Measurements from ENCODE around the gene WDR86. TPM values are rescaled to one million over a fixed set of nuclear protein-coding genes. Genes with fewer than 3 reads are reported as not detected.

Gene WDR86
- total RNA-seq, 1 experiment from 2014 or later, result 24.4 TPM

DNA sequence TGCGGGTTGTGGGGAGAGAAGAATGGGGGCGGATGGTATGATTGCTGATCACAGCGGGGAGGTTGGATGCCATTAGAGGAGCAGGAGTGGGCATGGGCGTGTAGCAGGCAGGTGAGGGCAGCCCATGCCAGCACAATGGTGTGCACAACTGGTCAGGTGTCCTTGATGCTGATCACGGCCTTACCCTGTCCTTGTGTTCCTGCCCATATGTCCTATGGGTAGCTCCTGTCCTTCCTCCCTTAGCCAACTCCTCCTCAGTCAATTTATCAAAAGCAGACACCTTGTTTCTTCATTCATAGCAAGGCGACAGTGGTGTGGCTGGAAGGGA is 30.7 kb downstream of the WDR86 start (continued):
- TF ChIP-seq, protein P1, sequence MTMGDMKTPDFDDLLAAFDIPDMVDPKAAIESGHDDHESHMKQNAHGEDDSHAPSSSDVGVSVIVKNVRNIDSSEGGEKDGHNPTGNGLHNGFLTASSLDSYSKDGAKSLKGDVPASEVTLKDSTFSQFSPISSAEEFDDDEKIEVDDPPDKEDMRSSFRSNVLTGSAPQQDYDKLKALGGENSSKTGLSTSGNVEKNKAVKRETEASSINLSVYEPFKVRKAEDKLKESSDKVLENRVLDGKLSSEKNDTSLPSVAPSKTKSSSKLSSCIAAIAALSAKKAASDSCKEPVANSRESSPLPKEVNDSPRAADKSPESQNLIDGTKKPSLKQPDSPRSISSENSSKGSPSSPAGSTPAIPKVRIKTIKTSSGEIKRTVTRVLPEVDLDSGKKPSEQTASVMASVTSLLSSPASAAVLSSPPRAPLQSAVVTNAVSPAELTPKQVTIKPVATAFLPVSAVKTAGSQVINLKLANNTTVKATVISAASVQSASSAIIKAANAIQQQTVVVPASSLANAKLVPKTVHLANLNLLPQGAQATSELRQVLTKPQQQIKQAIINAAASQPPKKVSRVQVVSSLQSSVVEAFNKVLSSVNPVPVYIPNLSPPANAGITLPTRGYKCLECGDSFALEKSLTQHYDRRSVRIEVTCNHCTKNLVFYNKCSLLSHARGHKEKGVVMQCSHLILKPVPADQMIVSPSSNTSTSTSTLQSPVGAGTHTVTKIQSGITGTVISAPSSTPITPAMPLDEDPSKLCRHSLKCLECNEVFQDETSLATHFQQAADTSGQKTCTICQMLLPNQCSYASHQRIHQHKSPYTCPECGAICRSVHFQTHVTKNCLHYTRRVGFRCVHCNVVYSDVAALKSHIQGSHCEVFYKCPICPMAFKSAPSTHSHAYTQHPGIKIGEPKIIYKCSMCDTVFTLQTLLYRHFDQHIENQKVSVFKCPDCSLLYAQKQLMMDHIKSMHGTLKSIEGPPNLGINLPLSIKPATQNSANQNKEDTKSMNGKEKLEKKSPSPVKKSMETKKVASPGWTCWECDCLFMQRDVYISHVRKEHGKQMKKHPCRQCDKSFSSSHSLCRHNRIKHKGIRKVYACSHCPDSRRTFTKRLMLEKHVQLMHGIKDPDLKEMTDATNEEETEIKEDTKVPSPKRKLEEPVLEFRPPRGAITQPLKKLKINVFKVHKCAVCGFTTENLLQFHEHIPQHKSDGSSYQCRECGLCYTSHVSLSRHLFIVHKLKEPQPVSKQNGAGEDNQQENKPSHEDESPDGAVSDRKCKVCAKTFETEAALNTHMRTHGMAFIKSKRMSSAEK (CRISPR knock-in tag; IDR thresholded peaks at IDR 0.05; ENCODE audit: borderline replicate concordance), result no peak
- TF ChIP-seq, protein P2, sequence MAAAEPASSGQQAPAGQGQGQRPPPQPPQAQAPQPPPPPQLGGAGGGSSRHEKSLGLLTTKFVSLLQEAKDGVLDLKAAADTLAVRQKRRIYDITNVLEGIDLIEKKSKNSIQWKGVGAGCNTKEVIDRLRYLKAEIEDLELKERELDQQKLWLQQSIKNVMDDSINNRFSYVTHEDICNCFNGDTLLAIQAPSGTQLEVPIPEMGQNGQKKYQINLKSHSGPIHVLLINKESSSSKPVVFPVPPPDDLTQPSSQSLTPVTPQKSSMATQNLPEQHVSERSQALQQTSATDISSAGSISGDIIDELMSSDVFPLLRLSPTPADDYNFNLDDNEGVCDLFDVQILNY (CRISPR knock-in tag; IDR thresholded peaks at IDR 0.05), result no peak
- TF ChIP-seq SP1 (CRISPR knock-in tag; conservative IDR thresholded peaks at IDR 0.05), result no peak
- TF ChIP-seq, protein P3, sequence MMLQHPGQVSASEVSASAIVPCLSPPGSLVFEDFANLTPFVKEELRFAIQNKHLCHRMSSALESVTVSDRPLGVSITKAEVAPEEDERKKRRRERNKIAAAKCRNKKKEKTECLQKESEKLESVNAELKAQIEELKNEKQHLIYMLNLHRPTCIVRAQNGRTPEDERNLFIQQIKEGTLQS (CRISPR knock-in tag; conservative IDR thresholded peaks at IDR 0.05), result no peak
- TF ChIP-seq NR2C2 (CRISPR knock-in tag; IDR thresholded peaks at IDR 0.05), result no peak

DNA sequence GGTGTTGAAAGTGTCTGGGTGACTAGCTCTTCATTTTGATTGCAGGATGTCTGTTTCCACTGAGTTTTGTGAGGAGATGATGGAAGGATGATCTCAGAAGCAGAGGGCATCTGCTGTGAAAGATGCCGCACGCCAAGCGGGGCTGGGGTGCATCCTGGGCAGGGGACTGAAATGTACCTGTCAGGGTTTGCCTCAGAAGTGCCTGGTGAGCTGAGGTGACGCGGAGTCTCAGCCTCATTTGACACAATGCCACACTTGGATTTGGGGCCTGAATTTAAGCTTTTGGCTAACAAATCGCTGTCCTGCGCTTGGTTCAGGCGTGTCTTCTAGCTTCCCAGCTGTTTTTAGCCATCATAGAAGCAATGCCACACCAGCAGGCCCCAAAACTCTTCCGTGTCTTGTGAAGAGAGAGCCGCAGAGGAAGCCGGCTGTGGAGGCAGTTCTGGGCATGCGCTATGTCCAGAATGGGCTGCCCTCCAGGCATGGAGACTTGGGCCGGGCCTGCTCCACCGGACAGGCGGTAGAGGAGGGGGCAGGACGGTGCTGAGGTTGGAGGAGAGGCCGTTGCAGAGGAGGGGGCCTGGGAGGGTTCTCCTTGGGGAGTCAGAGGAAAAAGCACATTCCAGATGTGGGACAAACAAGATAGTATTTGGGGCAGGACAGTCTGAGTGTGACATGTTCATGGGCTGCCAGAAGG is 31.2 kb downstream of the WDR86 start:
- Mint-ChIP-seq H3K4me1 (peaks cover 12% of the 10 kb centered on the region), H3K9me3 (no peaks in the 10 kb centered on the region), H3K36me3 (peaks cover 21% of the 10 kb centered on the region), H3K4me3 (no peak overlapping the region), H3K27ac (no peak overlapping the region; the same call in 1 of the 2 replicates), H3K27me3 (ENCODE audit: low read depth) (peaks cover 17% of the 10 kb centered on the region)
- DNase-seq (ENCODE audit: low spot score), result no peak
- ChIA-PET POLR2A (no interaction called here), CTCF (no interaction called here)
- TF ChIP-seq, protein P4, sequence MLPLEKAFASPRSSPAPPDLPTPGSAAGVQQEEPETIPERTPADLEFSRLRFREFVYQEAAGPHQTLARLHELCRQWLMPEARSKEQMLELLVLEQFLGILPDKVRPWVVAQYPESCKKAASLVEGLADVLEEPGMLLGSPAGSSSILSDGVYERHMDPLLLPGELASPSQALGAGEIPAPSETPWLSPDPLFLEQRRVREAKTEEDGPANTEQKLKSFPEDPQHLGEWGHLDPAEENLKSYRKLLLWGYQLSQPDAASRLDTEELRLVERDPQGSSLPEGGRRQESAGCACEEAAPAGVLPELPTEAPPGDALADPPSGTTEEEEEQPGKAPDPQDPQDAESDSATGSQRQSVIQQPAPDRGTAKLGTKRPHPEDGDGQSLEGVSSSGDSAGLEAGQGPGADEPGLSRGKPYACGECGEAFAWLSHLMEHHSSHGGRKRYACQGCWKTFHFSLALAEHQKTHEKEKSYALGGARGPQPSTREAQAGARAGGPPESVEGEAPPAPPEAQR (CRISPR knock-in tag; IDR thresholded peaks at IDR 0.05), result no peak
- no peak for ATAC-seq

DNA sequence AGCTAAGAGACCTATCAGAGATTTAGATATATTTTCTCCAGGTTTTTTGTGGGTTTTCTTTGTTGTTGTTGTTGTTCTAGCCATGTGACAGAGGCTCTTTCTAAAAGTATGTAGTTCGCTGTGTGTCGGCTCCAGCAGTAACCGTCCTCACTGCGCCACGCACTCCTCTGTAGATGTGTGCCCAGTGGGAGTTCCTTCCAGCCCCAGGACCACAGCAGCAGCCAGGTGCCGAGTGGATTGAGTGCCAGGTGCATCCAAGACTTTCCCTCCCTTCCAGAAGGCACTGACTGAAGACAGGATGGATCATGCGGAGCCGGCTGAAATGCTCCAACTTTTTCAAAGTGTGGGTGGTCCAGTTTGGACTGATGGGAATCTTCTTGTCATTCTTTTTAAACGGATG is 31.8 kb downstream of the WDR86 start:
- ChIA-PET CTCF (no interaction called here), POLR2A (no interaction called here)
- TF ChIP-seq, protein P5, sequence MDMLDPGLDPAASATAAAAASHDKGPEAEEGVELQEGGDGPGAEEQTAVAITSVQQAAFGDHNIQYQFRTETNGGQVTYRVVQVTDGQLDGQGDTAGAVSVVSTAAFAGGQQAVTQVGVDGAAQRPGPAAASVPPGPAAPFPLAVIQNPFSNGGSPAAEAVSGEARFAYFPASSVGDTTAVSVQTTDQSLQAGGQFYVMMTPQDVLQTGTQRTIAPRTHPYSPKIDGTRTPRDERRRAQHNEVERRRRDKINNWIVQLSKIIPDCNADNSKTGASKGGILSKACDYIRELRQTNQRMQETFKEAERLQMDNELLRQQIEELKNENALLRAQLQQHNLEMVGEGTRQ (CRISPR knock-in tag; IDR thresholded peaks at IDR 0.05), result no peak
- H3K9me3 Mint-ChIP-seq, result no peaks in the 10 kb centered on the region
- ATAC-seq (no peak), DNase-seq (ENCODE audit: low spot score) (no peak)
- H3K4me1 Mint-ChIP-seq, result peaks cover 15% of the 10 kb centered on the region
- H3K27ac Mint-ChIP-seq, result peak overlapping the region; percentile 51; the same call in 1 of the 2 replicates
- H3K36me3 Mint-ChIP-seq, result peaks cover 21% of the 10 kb centered on the region
- H3K4me3 Mint-ChIP-seq, result no peak overlapping the region
- peaks cover 12% of the 10 kb centered on the region for H3K27me3 Mint-ChIP-seq (ENCODE audit: low read depth)

DNA sequence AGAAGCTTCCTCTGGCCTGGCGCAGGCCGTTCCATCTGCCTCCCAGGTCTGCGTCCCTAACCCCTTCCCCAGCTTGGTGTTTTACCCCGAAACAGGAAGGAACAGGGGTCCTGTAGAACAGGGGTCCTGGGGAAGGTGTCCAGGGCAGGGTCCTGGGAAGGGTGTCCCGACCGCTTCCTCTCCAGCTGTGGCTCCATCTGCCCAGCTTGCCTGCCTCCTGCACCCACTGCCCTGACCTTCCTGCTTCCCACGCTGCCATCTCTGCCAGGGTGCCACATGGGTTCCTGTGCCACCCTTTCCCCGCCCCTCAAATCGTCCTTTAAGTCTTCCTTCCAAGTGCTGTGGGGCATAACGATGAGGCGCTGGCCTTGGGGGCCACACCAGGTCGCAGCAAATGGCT is 32.4 kb downstream of the WDR86 start:
- H3K4me3 Mint-ChIP-seq, result no peak overlapping the region
- peaks cover 19% of the 10 kb centered on the region for H3K4me1 Mint-ChIP-seq
- peaks cover 6% of the 10 kb centered on the region for H3K27me3 Mint-ChIP-seq (ENCODE audit: low read depth)
- TF ChIP-seq, protein P6, sequence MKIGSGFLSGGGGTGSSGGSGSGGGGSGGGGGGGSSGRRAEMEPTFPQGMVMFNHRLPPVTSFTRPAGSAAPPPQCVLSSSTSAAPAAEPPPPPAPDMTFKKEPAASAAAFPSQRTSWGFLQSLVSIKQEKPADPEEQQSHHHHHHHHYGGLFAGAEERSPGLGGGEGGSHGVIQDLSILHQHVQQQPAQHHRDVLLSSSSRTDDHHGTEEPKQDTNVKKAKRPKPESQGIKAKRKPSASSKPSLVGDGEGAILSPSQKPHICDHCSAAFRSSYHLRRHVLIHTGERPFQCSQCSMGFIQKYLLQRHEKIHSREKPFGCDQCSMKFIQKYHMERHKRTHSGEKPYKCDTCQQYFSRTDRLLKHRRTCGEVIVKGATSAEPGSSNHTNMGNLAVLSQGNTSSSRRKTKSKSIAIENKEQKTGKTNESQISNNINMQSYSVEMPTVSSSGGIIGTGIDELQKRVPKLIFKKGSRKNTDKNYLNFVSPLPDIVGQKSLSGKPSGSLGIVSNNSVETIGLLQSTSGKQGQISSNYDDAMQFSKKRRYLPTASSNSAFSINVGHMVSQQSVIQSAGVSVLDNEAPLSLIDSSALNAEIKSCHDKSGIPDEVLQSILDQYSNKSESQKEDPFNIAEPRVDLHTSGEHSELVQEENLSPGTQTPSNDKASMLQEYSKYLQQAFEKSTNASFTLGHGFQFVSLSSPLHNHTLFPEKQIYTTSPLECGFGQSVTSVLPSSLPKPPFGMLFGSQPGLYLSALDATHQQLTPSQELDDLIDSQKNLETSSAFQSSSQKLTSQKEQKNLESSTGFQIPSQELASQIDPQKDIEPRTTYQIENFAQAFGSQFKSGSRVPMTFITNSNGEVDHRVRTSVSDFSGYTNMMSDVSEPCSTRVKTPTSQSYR (CRISPR knock-in tag; IDR thresholded peaks at IDR 0.05), result no peak
- TF ChIP-seq SMAD3 (CRISPR knock-in tag; IDR thresholded peaks at IDR 0.05; ENCODE audit: borderline replicate concordance), result no peak
- TF ChIP-seq, protein P7, sequence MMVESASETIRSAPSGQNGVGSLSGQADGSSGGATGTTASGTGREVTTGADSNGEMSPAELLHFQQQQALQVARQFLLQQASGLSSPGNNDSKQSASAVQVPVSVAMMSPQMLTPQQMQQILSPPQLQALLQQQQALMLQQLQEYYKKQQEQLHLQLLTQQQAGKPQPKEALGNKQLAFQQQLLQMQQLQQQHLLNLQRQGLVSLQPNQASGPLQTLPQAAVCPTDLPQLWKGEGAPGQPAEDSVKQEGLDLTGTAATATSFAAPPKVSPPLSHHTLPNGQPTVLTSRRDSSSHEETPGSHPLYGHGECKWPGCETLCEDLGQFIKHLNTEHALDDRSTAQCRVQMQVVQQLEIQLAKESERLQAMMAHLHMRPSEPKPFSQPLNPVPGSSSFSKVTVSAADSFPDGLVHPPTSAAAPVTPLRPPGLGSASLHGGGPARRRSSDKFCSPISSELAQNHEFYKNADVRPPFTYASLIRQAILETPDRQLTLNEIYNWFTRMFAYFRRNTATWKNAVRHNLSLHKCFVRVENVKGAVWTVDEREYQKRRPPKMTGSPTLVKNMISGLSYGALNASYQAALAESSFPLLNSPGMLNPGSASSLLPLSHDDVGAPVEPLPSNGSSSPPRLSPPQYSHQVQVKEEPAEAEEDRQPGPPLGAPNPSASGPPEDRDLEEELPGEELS (CRISPR knock-in tag; IDR thresholded peaks at IDR 0.05), result no peak
- TF ChIP-seq MYBL2 (CRISPR knock-in tag; IDR thresholded peaks at IDR 0.05), result no peak
- TF ChIP-seq, protein P2 (CRISPR knock-in tag; IDR thresholded peaks at IDR 0.05), result no peak
- no peak for TF ChIP-seq ZNF317 (CRISPR knock-in tag; IDR thresholded peaks at IDR 0.05; ENCODE audit: borderline replicate concordance, low read depth)
- no peak for TF ChIP-seq ZNF138 (CRISPR knock-in tag; conservative IDR thresholded peaks at IDR 0.05)

More for the DNA sequence above, 32.4 kb downstream of the WDR86 start:
- Mint-ChIP-seq H3K27ac (no peak overlapping the region), H3K9me3 (no peaks in the 10 kb centered on the region), H3K36me3 (peaks cover 21% of the 10 kb centered on the region)
- ChIA-PET POLR2A (no interaction called here), CTCF (no interaction called here)
- DNase-seq (ENCODE audit: low spot score), result no peak
- ATAC-seq, result no peak
